Esophagus squamous epithelium (tissue), 5 donors: ENCODE data around the gene NOXO1. TPM values are rescaled to one million over a fixed set of nuclear protein-coding genes. Genes with fewer than 3 reads are reported as not detected.

ENCODE experiments used
- DNase-seq: peaks from one replicate; lab custom pipeline; 2025; lab: John Stamatoyannopoulos, UW
- H3K27ac ChIP-seq, 4 donors: fragments of 200-600 bp; sonication (generic); one replicate each; pipeline ENCODE4 v1.5.1; 2016 to 2019; ENCODE audit warnings: mild to moderate bottlenecking in 1 of 4
- H3K27me3 ChIP-seq, 4 donors: fragments of 200-600 bp; sonication (generic); 1 replicate in 3 of 4; 2 replicates in 1 of 4; pipeline versions ENCODE4 v1.5.1 to v1.6.0; 2017 to 2021; ENCODE audit warnings: antibody characterized with exemption in 1 of 4
- H3K36me3 ChIP-seq, 3 donors: fragments of 200-600 bp; sonication (generic); one replicate each; pipeline ENCODE4 v1.5.1; 2016 to 2019
- H3K4me1 ChIP-seq, 3 donors: fragments of 200-600 bp; sonication (generic); one replicate each; pipeline ENCODE4 v1.5.1; 2017 to 2019
- H3K4me3 ChIP-seq, 4 donors: fragments of 200-600 bp; sonication (generic); 1 replicate in 3 of 4; 2 replicates in 1 of 4; pipeline ENCODE4 v1.5.1; 2016 to 2019; ENCODE audit warnings: mild to moderate bottlenecking in 2 of 4, moderate library complexity in 1 of 4
- H3K9me3 ChIP-seq, 3 donors: fragments of 200-600 bp; sonication (generic); one replicate each; pipeline ENCODE4 v1.5.1; 2016 to 2019
- CTCF ChIP-seq, 6 experiments: fragments of 450-650 bp in 4 of 6; fragments of 200-600 bp in 2 of 6; sonication (generic) in 2 of 6; IDR thresholded peaks; one replicate each; pipeline ENCODE4 v1.5.1; 2016 to 2019; ENCODE audit warnings: antibody characterized with exemption in 6 of 6, mild to moderate bottlenecking in 4 of 6, moderate library complexity in 4 of 6
- POLR2A ChIP-seq, 4 donors: fragments of 450-650 bp; IDR thresholded peaks; one replicate each; pipeline ENCODE4 v1.6.1; 2017; ENCODE audit warnings: antibody characterized with exemption in 4 of 4, mild to moderate bottlenecking in 4 of 4, moderate library complexity in 3 of 4
- WGBS, 2 donors: methylation state at CpG; one replicate each; pipeline ENCODE4 v1.1.5; 2018; 5-methylcytosine and 5-hydroxymethylcytosine counted together
- intact Hi-C: fragments of 100-400 bp; cut with DNase I; formaldehyde crosslinking; loops from one replicate; pipeline ENCODE4 v1.15.0; 2022
- small RNA-seq, 4 donors: library from RNA; depleted of rRNA; stranded (forward); fragments of <200 nt; gene quantifications; one replicate each; pipeline ENCODE3, GENCODE V24; 2016
- total RNA-seq, 4 donors: library from RNA; depleted of rRNA; stranded (reverse); fragments of >200 nt; gene quantifications; one replicate each; pipeline ENCODE4 v1.1.0, GENCODE V29; 2016
- donor health status: DM: yes; HTN: yes; CAD: no.

Gene NOXO1
- total RNA-seq, 4 donors from 2014 or later = 0.38 to 4.2 (median 1.8) TPM

GRCh38 chr16:1930338-1930720 is 50.9 kb downstream of the NOXO1 start:
- peaks cover 0 to 14% (median 0%) of the 10 kb centered on the region in 4 donors for H3K27me3 ChIP-seq
- intact Hi-C loops = no loop called here
- no peaks in the 10 kb centered on the region for H3K9me3 ChIP-seq
- TF ChIP-seq CTCF (IDR thresholded peaks at IDR 0.05) (no peak), POLR2A (IDR thresholded peaks at IDR 0.05) (no peak)
- H3K27ac ChIP-seq = peak overlapping the region in 1 of 4 donors; percentile 23
- peaks cover 11 to 38% (median 13%) of the 10 kb centered on the region in 3 donors for H3K4me1 ChIP-seq
- no peak for DNase-seq
- peak overlapping the region in 2 of 4 donors; percentile 64 to 79 for H3K4me3 ChIP-seq
- WGBS, 2 donors = 66 to 67% methylated on average over 5 of the region's 10 CpGs
- no peaks in the 10 kb centered on the region for H3K36me3 ChIP-seq

GRCh38 chr16:1929578-1930337 is 51.5 kb downstream of the NOXO1 start:
- intact Hi-C loops = loop anchor here (5.0 kb wide), 1 partner anchor 57 kb away; the partner anchor contains the start of gene MEIOB
- Histone ChIP-seq H3K9me3 (no peaks in the 10 kb centered on the region), H3K27ac (peak overlapping the region; percentile 86 to 94 (median 87)), H3K27me3 (peaks cover 0 to 19% (median 0%) of the 10 kb centered on the region in 4 donors), H3K4me3 (peak overlapping the region; percentile 47 to 79 (median 63)), H3K36me3 (no peaks in the 10 kb centered on the region), H3K4me1 (peaks cover 11 to 32% (median 12%) of the 10 kb centered on the region in 3 donors)
- 17% methylated on average over 5 of the region's 70 CpGs; no CpG with 5 or more reads in 1 of the 2 donors for WGBS, 2 donors
- DNase-seq = peak; percentile 35
- TF ChIP-seq POLR2A (IDR thresholded peaks at IDR 0.05) = peak in 1 of 4 donors; percentile 8
- peak; percentile 98 to 100 (median 100) for TF ChIP-seq CTCF (IDR thresholded peaks at IDR 0.05)

GRCh38 chr16:1929105-1929504 is 52.2 kb downstream of the NOXO1 start:
- Histone ChIP-seq H3K9me3 (no peaks in the 10 kb centered on the region), H3K4me1 (peaks cover 11 to 36% (median 12%) of the 10 kb centered on the region in 3 donors), H3K27ac (peak overlapping the region; percentile 86 to 94 (median 87)), H3K36me3 (no peaks in the 10 kb centered on the region), H3K27me3 (peaks cover 0 to 25% (median 0%) of the 10 kb centered on the region in 4 donors), H3K4me3 (peak overlapping the region; percentile 47 to 79 (median 63))
- intact Hi-C loops = loop anchor here (5.0 kb wide), 1 partner anchor 57 kb away; the partner anchor contains the start of gene MEIOB
- TF ChIP-seq POLR2A (IDR thresholded peaks at IDR 0.05) = no peak
- TF ChIP-seq CTCF (IDR thresholded peaks at IDR 0.05) = no peak
- whole genome bisulfite sequencing, 2 donors = 7 to 8% methylated on average over 5 to 7 of the region's 11 CpGs
- no peak for DNase-seq

Small RNAs within 50 kb of the gene (small RNA-seq; reads per million reads assigned to genes)
- gene AC005363.2 (0 reads per million in 4 donors), gene RN7SL219P (0 reads per million in 4 donors), gene SNORA10 (0 reads per million in 4 donors), gene SNORA64 (0 reads per million in 4 donors)

Other genes starting within 250 kb of the NOXO1 start
- 10 to 100 TPM; 30.2 to 57.1 (median 53.6) TPM for gene NME3, start 209.9 kb downstream of the NOXO1 start, total RNA-seq
- 10 to 100 TPM in 2 of 4 donors, 1 to 10 TPM in 2; 8.8 to 14.4 (median 10.1) TPM for gene EME2, start 208.7 kb downstream of the NOXO1 start, total RNA-seq
- gene MRPS34, start 208.3 kb downstream of the NOXO1 start, total RNA-seq = 100 to 1,000 TPM in 3 of 4 donors, 10 to 100 TPM in 1; 89.5 to 158 (median 114) TPM
- gene SPSB3, start 198.9 kb downstream of the NOXO1 start, total RNA-seq = 10 to 100 TPM; 27.8 to 84.5 (median 45.1) TPM
- 10 to 100 TPM; 71.4 to 91.5 (median 79.5) TPM for gene NUBP2, start 198.5 kb downstream of the NOXO1 start, total RNA-seq
- gene IGFALS, start 187.8 kb downstream of the NOXO1 start, total RNA-seq = not detected
- 10 to 100 TPM; 30.6 to 56.5 (median 43.4) TPM for gene HAGH, start 154.6 kb downstream of the NOXO1 start, total RNA-seq
- gene FAHD1, start 154.3 kb downstream of the NOXO1 start, total RNA-seq = 10 to 100 TPM; 34.3 to 52.3 (median 46.9) TPM
- under 1 TPM in 1 of 4 donors, not detected in 3; 0.76 TPM for gene MEIOB, start 109.3 kb downstream of the NOXO1 start, total RNA-seq
- gene HS3ST6, start 63.1 kb downstream of the NOXO1 start, total RNA-seq = 1 to 10 TPM; 1.6 to 9.9 (median 6.3) TPM
- 10 to 100 TPM; 20.1 to 36.4 (median 21.0) TPM for gene MSRB1, start 38.3 kb downstream of the NOXO1 start, total RNA-seq
- not detected for gene RPL3L, start 26.8 kb downstream of the NOXO1 start, total RNA-seq
- gene NDUFB10, start 21.9 kb downstream of the NOXO1 start, total RNA-seq = 100 to 1,000 TPM; 172 to 215 (median 189) TPM
- gene RPS2, start 16.6 kb downstream of the NOXO1 start, total RNA-seq = 1,000 to 10,000 TPM; 1,980 to 2,837 (median 2,292) TPM
- gene RNF151, start 14.6 kb downstream of the NOXO1 start, total RNA-seq = not detected
- 10 to 100 TPM; 32.7 to 48.2 (median 36.7) TPM for gene TBL3, start 9.4 kb downstream of the NOXO1 start, total RNA-seq
- 10 to 100 TPM in 2 of 4 donors, 1 to 10 TPM in 2; 5.6 to 30.4 (median 13.6) TPM for gene GFER, start 2.7 kb upstream of the NOXO1 start, total RNA-seq
- 1 to 10 TPM in 2 of 4 donors, under 1 TPM in 1, not detected in 1; 0.38 to 1.0 (median 1.0) TPM for gene SYNGR3, start 8.5 kb upstream of the NOXO1 start, total RNA-seq
- 10 to 100 TPM; 31.3 to 56.1 (median 40.9) TPM for gene ZNF598, start 28.4 kb upstream of the NOXO1 start, total RNA-seq
- under 1 TPM in 1 of 4 donors, not detected in 3; 0.48 TPM for gene NPW, start 38.3 kb upstream of the NOXO1 start, total RNA-seq
- gene NHERF2, start 45.4 kb upstream of the NOXO1 start, total RNA-seq = 10 to 100 TPM; 11.6 to 31.7 (median 16.5) TPM
- gene NTHL1, start 66.4 kb upstream of the NOXO1 start, total RNA-seq = 10 to 100 TPM in 2 of 4 donors, 1 to 10 TPM in 2; 7.8 to 26.0 (median 10.0) TPM
- 10 to 100 TPM; 22.8 to 79.7 (median 41.2) TPM for gene TSC2, start 66.5 kb upstream of the NOXO1 start, total RNA-seq
- gene PKD1, start 154.4 kb upstream of the NOXO1 start, total RNA-seq = 100 to 1,000 TPM in 1 of 4 donors, 10 to 100 TPM in 3; 34.1 to 123 (median 64.1) TPM
- gene RAB26, start 167.2 kb upstream of the NOXO1 start, total RNA-seq = 1 to 10 TPM in 2 of 4 donors, under 1 TPM in 2; 0.26 to 4.2 (median 0.99) TPM
- 10 to 100 TPM; 46.9 to 79.6 (median 73.2) TPM for gene TRAF7, start 174.3 kb upstream of the NOXO1 start, total RNA-seq
- under 1 TPM in 2 of 4 donors, not detected in 2; 0.04 to 0.38 TPM for gene CASKIN1, start 215.1 kb upstream of the NOXO1 start, total RNA-seq
- 10 to 100 TPM; 33.1 to 48.8 (median 42.8) TPM for gene MLST8, start 224.0 kb upstream of the NOXO1 start, total RNA-seq
- gene BRICD5, start 229.4 kb upstream of the NOXO1 start, total RNA-seq = 1 to 10 TPM in 3 of 4 donors, not detected in 1; 1.1 to 2.0 (median 1.6) TPM
- 10 to 100 TPM in 1 of 4 donors, 1 to 10 TPM in 3; 5.5 to 14.2 (median 7.4) TPM for gene PGP, start 233.4 kb upstream of the NOXO1 start, total RNA-seq
- gene E4F1, start 242.1 kb upstream of the NOXO1 start, total RNA-seq = 10 to 100 TPM; 16.8 to 25.6 (median 19.2) TPM